ENCODE results near the gene C1orf159. TPM values are rescaled to one million over a fixed set of nuclear protein-coding genes. Genes with fewer than 3 reads are reported as not detected.

Gene C1orf159
- total RNA-seq, 4 donors from 2014 or later: 6.9 to 19.6 (median 14.7) TPM

DNA sequence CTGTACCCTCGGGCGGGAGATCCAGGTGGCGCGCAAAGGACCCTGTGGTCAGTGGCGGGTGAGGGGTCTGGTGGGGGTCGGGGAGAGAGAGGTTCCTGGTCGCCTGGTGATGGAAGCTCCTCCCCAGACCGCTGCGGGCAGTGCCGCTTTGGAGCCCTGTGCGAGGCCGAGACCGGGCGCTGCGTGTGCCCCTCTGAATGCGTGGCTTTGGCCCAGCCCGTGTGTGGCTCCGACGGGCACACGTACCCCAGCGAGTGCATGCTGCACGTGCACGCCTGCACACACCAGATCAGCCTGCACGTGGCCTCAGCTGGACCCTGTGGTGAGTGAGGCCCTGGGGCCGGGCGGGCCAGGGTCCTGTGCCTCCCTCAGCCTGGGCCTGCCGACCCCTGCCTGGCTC lies 72.5 kb downstream of the C1orf159 start:
- Histone ChIP-seq H3K4me1 (peaks cover 14 to 23% (median 15%) of the 10 kb centered on the region in 3 donors), H3K27ac (no peak overlapping the region), H3K36me3 (peaks cover 0 to 60% (median 9%) of the 10 kb centered on the region in 3 donors), H3K4me3 (no peak overlapping the region), H3K9me3 (no peaks in the 10 kb centered on the region), H3K27me3 (peaks cover 0 to 18% (median 0%) of the 10 kb centered on the region in 4 donors)
- intact Hi-C loops (cut with DNase I): no loop called here
- 93 to 94% methylated on average over 7 to 12 of the region's 27 CpGs for WGBS, 2 donors
- DNase-seq: no peak
- TF ChIP-seq POLR2A (IDR thresholded peaks at IDR 0.05): no peak
- TF ChIP-seq, protein P1, sequence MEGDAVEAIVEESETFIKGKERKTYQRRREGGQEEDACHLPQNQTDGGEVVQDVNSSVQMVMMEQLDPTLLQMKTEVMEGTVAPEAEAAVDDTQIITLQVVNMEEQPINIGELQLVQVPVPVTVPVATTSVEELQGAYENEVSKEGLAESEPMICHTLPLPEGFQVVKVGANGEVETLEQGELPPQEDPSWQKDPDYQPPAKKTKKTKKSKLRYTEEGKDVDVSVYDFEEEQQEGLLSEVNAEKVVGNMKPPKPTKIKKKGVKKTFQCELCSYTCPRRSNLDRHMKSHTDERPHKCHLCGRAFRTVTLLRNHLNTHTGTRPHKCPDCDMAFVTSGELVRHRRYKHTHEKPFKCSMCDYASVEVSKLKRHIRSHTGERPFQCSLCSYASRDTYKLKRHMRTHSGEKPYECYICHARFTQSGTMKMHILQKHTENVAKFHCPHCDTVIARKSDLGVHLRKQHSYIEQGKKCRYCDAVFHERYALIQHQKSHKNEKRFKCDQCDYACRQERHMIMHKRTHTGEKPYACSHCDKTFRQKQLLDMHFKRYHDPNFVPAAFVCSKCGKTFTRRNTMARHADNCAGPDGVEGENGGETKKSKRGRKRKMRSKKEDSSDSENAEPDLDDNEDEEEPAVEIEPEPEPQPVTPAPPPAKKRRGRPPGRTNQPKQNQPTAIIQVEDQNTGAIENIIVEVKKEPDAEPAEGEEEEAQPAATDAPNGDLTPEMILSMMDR (IDR thresholded peaks at IDR 0.05): no peak

DNA sequence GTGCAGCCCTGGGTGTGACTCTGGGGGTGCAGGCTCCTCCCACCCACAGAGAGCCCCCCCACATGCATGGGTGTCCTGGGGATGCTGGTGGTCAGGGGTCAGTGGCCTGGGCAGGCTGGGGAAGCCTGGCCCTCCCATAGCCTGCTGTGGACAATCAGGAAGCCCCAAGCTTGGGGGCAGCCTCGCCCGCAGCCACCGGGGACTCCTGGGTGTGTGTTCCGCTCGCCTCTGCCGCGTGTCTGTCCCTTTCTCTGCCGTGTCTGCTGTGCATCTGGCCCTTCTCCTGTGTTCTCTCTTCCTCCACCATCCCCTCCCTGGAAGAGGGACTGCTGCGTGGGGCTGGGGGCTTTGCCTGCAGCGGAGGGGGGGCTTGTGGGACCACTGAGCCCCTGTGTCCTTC lies 73.1 kb downstream of the C1orf159 start:
- no peak overlapping the region for H3K27ac ChIP-seq
- H3K4me3 ChIP-seq: no peak overlapping the region
- peaks cover 14 to 26% (median 15%) of the 10 kb centered on the region in 3 donors for H3K4me1 ChIP-seq
- intact Hi-C loops (cut with DNase I): no loop called here
- DNase-seq: no peak
- WGBS, 2 donors: 76 to 100% methylated on average over 2 to 3 of the region's 10 CpGs
- peaks cover 0 to 24% (median 0%) of the 10 kb centered on the region in 4 donors for H3K27me3 ChIP-seq
- peaks cover 0 to 54% (median 8%) of the 10 kb centered on the region in 3 donors for H3K36me3 ChIP-seq
- no peak for TF ChIP-seq POLR2A (IDR thresholded peaks at IDR 0.05)
- TF ChIP-seq, protein P1 (IDR thresholded peaks at IDR 0.05): no peak
- H3K9me3 ChIP-seq: no peaks in the 10 kb centered on the region

DNA sequence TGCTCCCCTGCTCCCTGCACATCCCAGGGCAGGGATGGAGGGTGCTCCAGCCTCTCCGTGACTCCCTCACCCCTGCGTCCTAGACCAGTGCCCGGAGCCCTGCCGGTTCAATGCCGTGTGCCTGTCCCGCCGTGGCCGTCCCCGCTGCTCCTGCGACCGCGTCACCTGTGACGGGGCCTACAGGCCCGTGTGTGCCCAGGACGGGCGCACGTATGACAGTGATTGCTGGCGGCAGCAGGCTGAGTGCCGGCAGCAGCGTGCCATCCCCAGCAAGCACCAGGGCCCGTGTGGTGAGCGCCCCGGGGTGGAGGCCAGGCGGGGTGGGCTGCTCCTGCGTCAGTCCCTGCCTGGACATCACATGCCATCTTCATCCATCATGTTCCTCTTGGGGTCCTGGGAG lies 74.0 kb downstream of the C1orf159 start:
- intact Hi-C loops (cut with DNase I): no loop called here
- no CpG with 5 or more reads among the region's 25 CpGs for WGBS, 2 donors
- no peaks in the 10 kb centered on the region for H3K9me3 ChIP-seq
- no peak overlapping the region for H3K27ac ChIP-seq
- TF ChIP-seq, protein P1 (IDR thresholded peaks at IDR 0.05): no peak
- H3K4me1 ChIP-seq: peaks cover 15 to 35% (median 18%) of the 10 kb centered on the region in 3 donors
- H3K36me3 ChIP-seq: peaks cover 0 to 44% (median 0%) of the 10 kb centered on the region in 3 donors
- DNase-seq: no peak
- H3K27me3 ChIP-seq: peaks cover 0 to 33% (median 0%) of the 10 kb centered on the region in 4 donors
- H3K4me3 ChIP-seq: no peak overlapping the region

DNA sequence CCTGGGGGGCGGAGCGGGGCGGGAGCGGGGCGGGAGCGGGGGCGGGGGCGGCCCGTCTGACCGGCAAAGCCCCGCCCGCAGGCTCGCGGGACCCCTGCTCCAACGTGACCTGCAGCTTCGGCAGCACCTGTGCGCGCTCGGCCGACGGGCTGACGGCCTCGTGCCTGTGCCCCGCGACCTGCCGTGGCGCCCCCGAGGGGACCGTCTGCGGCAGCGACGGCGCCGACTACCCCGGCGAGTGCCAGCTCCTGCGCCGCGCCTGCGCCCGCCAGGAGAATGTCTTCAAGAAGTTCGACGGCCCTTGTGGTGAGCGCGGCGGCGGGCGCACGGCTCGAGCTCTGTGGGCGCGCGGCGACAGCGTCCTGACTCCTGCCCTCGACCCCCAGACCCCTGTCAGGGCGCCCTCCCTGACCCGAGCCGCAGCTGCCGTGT lies 74.8 kb downstream of the C1orf159 start:
- TF ChIP-seq, protein P1 (IDR thresholded peaks at IDR 0.05): no peak
- no peak for TF ChIP-seq POLR2A (IDR thresholded peaks at IDR 0.05)
- Histone ChIP-seq H3K36me3 (peaks cover 0 to 37% (median 0%) of the 10 kb centered on the region in 3 donors), H3K4me1 (peaks cover 15 to 41% (median 18%) of the 10 kb centered on the region in 3 donors), H3K9me3 (no peaks in the 10 kb centered on the region), H3K4me3 (peak overlapping the region in 2 of 4 donors; percentile 9 to 67), H3K27me3 (peaks cover 0 to 39% (median 0%) of the 10 kb centered on the region in 4 donors), H3K27ac (no peak overlapping the region)
- intact Hi-C loops (cut with DNase I): no loop called here
- 86% methylated on average over 17 of the region's 60 CpGs; no CpG with 5 or more reads in 1 of the 2 donors for WGBS, 2 donors
- DNase-seq: no peak

GRCh38 chr1:1040004-1040991 lies 75.6 kb downstream of the C1orf159 start:
- peak in 1 of 4 donors; percentile 23 for TF ChIP-seq POLR2A (IDR thresholded peaks at IDR 0.05)
- TF ChIP-seq, protein P1 (IDR thresholded peaks at IDR 0.05): peak in 2 of 6 experiments; percentile 12 to 41
- WGBS, 2 donors: 14 to 17% methylated on average over 2 of the region's 99 CpGs
- no peaks in the 10 kb centered on the region for H3K9me3 ChIP-seq
- H3K36me3 ChIP-seq: peaks cover 0 to 33% (median 0%) of the 10 kb centered on the region in 3 donors
- intact Hi-C loops (cut with DNase I): no loop called here
- peaks cover 15 to 41% (median 18%) of the 10 kb centered on the region in 3 donors for H3K4me1 ChIP-seq
- H3K27ac ChIP-seq: no peak overlapping the region
- peak overlapping the region; percentile 20 to 67 (median 42) for H3K4me3 ChIP-seq
- peaks cover 0 to 44% (median 0%) of the 10 kb centered on the region in 4 donors for H3K27me3 ChIP-seq
- no peak for DNase-seq

Measured in esophagus squamous epithelium (tissue), 5 donors.